Neural cell (in vitro differentiated cells): ENCODE data around the gene C4BPB. TPM values are rescaled to one million over a fixed set of nuclear protein-coding genes. Genes with fewer than 3 reads are reported as not detected.

Source experiments
- H2AFZ ChIP-seq: fragments of 200-600, 300-800 bp; sonication (generic), shearing (Covaris generic); 2 replicates; pipeline ENCODE4 v1.6.0; 2014; ENCODE audit warnings: low read depth, mild to moderate bottlenecking, antibody characterized with exemption, low read length, moderate library complexity
- H3F3A ChIP-seq: fragments of 200-600 bp; shearing (Covaris generic); 2 replicates; pipeline ENCODE4 v1.6.1; 2016; ENCODE audit warnings: mild to moderate bottlenecking, moderate library complexity, mixed read lengths, antibody characterized with exemption, low read length; ENCODE audit not compliant: insufficient read depth, poor library complexity, severe bottlenecking
- H3K27ac ChIP-seq: fragments of 200-600, 300-800 bp; sonication (generic), shearing (Covaris generic); 2 replicates; pipeline ENCODE4 v1.5.1; 2014; ENCODE audit warnings: mild to moderate bottlenecking, low read length, moderate library complexity
- H3K27me3 ChIP-seq: fragments of 300-800, 200-600 bp; sonication (generic), shearing (Covaris generic); 2 replicates; pipeline ENCODE4 v1.6.0; 2014; ENCODE audit warnings: mild to moderate bottlenecking, low read depth, low read length, moderate library complexity; ENCODE audit not compliant: insufficient read depth
- H3K36me3 ChIP-seq: fragments of 300-800, 200-600 bp; sonication (generic), shearing (Covaris generic); 2 replicates; pipeline ENCODE4 v1.5.1; 2014; ENCODE audit warnings: mild to moderate bottlenecking, antibody characterized with exemption, low read length, moderate library complexity; ENCODE audit not compliant: insufficient read depth
- H3K4me2 ChIP-seq: fragments of 300-800, 200-600 bp; sonication (generic), shearing (Covaris generic); 2 replicates; pipeline ENCODE4 v1.6.0; 2014; ENCODE audit warnings: mild to moderate bottlenecking, low read length
- H3K4me3 ChIP-seq: fragments of 300-800, 200-600 bp; sonication (generic), shearing (Covaris generic); 2 replicates; pipeline ENCODE4 v1.5.1; 2014; ENCODE audit warnings: mild to moderate bottlenecking, low read length, moderate library complexity
- H3K79me2 ChIP-seq: fragments of 200-600 bp; shearing (Covaris generic); replicated peaks from 2 replicates; pipeline ENCODE4 v1.6.0; 2014; ENCODE audit warnings: mild to moderate bottlenecking, low read length, moderate library complexity; ENCODE audit not compliant: insufficient read depth
- H3K9ac ChIP-seq: fragments of 300-800, 200-600 bp; sonication (generic), shearing (Covaris generic); 2 replicates; pipeline ENCODE4 v1.6.1; 2016; ENCODE audit warnings: mild to moderate bottlenecking, low read length, mixed read lengths
- H3K9me2 ChIP-seq: fragments of 200-600 bp; shearing (Covaris generic); 2 replicates; pipeline ENCODE4 v1.6.1; 2016; ENCODE audit warnings: mild to moderate bottlenecking, low read length, mixed read lengths; ENCODE audit not compliant: insufficient read depth
- H3K9me3 ChIP-seq: fragments of 200-600, 300-800 bp; sonication (generic), shearing (Covaris generic); 2 replicates; pipeline ENCODE4 v1.6.1; 2016; ENCODE audit warnings: mild to moderate bottlenecking, mixed run types, low read length, moderate library complexity, mixed read lengths
- H4K20me1 ChIP-seq: fragments of 200-600 bp; shearing (Covaris generic); 2 replicates; pipeline ENCODE4 v1.6.1; 2016; ENCODE audit warnings: mild to moderate bottlenecking, mixed run types; ENCODE audit not compliant: insufficient read depth
- EP300 ChIP-seq: fragments of 450-650 bp; conservative IDR thresholded peaks from 2 replicates; pipeline ENCODE4 v1.6.1; 2014; ENCODE audit warnings: antibody characterized with exemption, mild to moderate bottlenecking, moderate library complexity; ENCODE audit not compliant: poor library complexity, severe bottlenecking
- EZH2 ChIP-seq: fragments of 200-600, 300-800 bp; shearing (Covaris generic), sonication (generic); IDR thresholded peaks from 2 replicates; pipeline ENCODE4 v1.6.1; 2014; ENCODE audit warnings: antibody characterized with exemption, low read length, borderline replicate concordance, mild to moderate bottlenecking; ENCODE audit not compliant: insufficient read depth, poor library complexity, severe bottlenecking
- MXI1 ChIP-seq: fragments of 450-650 bp; conservative IDR thresholded peaks from 2 replicates; pipeline ENCODE4 v1.6.1; 2014; ENCODE audit warnings: antibody characterized with exemption, mild to moderate bottlenecking; ENCODE audit not compliant: poor library complexity, severe bottlenecking
- POLR2AphosphoS5 ChIP-seq: IDR thresholded peaks from 2 replicates; pipeline ENCODE4 v1.6.1; 2012
- RAD21 ChIP-seq: fragments of 450-650 bp; conservative IDR thresholded peaks from 2 replicates; pipeline ENCODE4 v1.6.1; 2014; ENCODE audit warnings: antibody characterized with exemption, mild to moderate bottlenecking, moderate library complexity
- SMC3 ChIP-seq: fragments of 450-650 bp; conservative IDR thresholded peaks from 2 replicates; pipeline ENCODE4 v1.6.1; 2014; ENCODE audit warnings: antibody characterized with exemption, mild to moderate bottlenecking, moderate library complexity; ENCODE audit not compliant: poor library complexity
- TAF1 ChIP-seq: IDR thresholded peaks from 2 replicates; pipeline ENCODE4 v1.6.1; 2012; ENCODE audit warnings: low read depth
- polyA plus RNA-seq: library from polyadenylated mRNA; depleted of rRNA; stranded (reverse); fragments of >200 nt; gene quantifications from 2 replicates; pipeline ENCODE4 v1.2.3, GENCODE V29; 2014
- TF ChIP-seq, protein P1 (sequence below): fragments of 450-650 bp; IDR thresholded peaks from 2 replicates; pipeline ENCODE4 v1.5.1; 2014; ENCODE audit warnings: antibody characterized with exemption, mild to moderate bottlenecking, moderate library complexity; ENCODE audit not compliant: poor library complexity, severe bottlenecking
- TF ChIP-seq, protein P2 (sequence below): IDR thresholded peaks from 2 replicates; pipeline ENCODE4 v1.6.1; 2012; ENCODE audit warnings: borderline replicate concordance

C4BPB gene
- polyA plus RNA-seq, 1 donor from 2014 or later: not detected

- Histone ChIP-seq H4K20me1 (no peaks in the 10 kb centered on the region), H3K27me3 (no peaks in the 10 kb centered on the region), H3K27ac (no peak overlapping the region), H3K9me3 (no peaks in the 10 kb centered on the region), H3K4me2 (no peak overlapping the region), H3K36me3 (no peaks in the 10 kb centered on the region), H3K4me3 (no peak overlapping the region), H2AFZ (no peak overlapping the region), H3K9me2 (no peaks in the 10 kb centered on the region), H3K79me2 (no peaks in the 10 kb centered on the region), H3F3A (no peaks in the 10 kb centered on the region), H3K9ac (no peak overlapping the region)
- TF ChIP-seq EZH2: no peak
- TF ChIP-seq MXI1: no peak
- TF ChIP-seq TAF1: no peak
- TF ChIP-seq RAD21: no peak
- TF ChIP-seq SMC3: no peak
- TF ChIP-seq, protein P1, sequence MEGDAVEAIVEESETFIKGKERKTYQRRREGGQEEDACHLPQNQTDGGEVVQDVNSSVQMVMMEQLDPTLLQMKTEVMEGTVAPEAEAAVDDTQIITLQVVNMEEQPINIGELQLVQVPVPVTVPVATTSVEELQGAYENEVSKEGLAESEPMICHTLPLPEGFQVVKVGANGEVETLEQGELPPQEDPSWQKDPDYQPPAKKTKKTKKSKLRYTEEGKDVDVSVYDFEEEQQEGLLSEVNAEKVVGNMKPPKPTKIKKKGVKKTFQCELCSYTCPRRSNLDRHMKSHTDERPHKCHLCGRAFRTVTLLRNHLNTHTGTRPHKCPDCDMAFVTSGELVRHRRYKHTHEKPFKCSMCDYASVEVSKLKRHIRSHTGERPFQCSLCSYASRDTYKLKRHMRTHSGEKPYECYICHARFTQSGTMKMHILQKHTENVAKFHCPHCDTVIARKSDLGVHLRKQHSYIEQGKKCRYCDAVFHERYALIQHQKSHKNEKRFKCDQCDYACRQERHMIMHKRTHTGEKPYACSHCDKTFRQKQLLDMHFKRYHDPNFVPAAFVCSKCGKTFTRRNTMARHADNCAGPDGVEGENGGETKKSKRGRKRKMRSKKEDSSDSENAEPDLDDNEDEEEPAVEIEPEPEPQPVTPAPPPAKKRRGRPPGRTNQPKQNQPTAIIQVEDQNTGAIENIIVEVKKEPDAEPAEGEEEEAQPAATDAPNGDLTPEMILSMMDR: no peak
- TF ChIP-seq, protein P2, sequence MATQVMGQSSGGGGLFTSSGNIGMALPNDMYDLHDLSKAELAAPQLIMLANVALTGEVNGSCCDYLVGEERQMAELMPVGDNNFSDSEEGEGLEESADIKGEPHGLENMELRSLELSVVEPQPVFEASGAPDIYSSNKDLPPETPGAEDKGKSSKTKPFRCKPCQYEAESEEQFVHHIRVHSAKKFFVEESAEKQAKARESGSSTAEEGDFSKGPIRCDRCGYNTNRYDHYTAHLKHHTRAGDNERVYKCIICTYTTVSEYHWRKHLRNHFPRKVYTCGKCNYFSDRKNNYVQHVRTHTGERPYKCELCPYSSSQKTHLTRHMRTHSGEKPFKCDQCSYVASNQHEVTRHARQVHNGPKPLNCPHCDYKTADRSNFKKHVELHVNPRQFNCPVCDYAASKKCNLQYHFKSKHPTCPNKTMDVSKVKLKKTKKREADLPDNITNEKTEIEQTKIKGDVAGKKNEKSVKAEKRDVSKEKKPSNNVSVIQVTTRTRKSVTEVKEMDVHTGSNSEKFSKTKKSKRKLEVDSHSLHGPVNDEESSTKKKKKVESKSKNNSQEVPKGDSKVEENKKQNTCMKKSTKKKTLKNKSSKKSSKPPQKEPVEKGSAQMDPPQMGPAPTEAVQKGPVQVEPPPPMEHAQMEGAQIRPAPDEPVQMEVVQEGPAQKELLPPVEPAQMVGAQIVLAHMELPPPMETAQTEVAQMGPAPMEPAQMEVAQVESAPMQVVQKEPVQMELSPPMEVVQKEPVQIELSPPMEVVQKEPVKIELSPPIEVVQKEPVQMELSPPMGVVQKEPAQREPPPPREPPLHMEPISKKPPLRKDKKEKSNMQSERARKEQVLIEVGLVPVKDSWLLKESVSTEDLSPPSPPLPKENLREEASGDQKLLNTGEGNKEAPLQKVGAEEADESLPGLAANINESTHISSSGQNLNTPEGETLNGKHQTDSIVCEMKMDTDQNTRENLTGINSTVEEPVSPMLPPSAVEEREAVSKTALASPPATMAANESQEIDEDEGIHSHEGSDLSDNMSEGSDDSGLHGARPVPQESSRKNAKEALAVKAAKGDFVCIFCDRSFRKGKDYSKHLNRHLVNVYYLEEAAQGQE: no peak
- no peak for TF ChIP-seq EP300
- TF ChIP-seq POLR2AphosphoS5: no peak
Measured at GRCh38 chr1:207056673-207057072, 32.0 kb upstream of the C4BPB start.

DNA sequence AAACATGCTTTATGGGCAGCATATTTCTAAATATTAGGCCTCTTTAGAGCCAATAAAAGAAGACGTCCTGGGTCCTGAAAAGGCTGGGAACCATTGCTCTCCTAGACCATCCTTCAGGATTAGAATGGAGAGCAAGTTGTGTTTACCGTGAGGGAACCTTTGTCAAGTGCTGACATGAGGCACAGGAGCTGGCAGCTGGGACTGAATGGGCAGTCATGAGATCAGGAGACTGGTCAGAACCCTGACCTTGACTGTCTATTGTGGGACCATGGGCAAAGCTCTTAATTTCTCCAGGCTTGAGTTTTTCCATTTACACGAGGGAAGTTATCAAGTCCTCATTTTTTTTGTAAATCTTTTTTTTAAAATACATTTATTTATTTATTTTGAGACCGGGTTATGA, 30.4 kb upstream of the C4BPB start:
- no peaks in the 10 kb centered on the region for H3K36me3 ChIP-seq
- no peak overlapping the region for H3K9ac ChIP-seq
- H3K4me3 ChIP-seq: no peak overlapping the region
- no peaks in the 10 kb centered on the region for H3K9me3 ChIP-seq
- no peaks in the 10 kb centered on the region for H4K20me1 ChIP-seq
- no peaks in the 10 kb centered on the region for H3K9me2 ChIP-seq
- H3K4me2 ChIP-seq: no peak overlapping the region
- H3K27me3 ChIP-seq: no peaks in the 10 kb centered on the region
- no peaks in the 10 kb centered on the region for H3F3A ChIP-seq
- H3K79me2 ChIP-seq: no peaks in the 10 kb centered on the region
- TF ChIP-seq MXI1 (no peak), EZH2 (no peak), EP300 (no peak), RAD21 (no peak), POLR2AphosphoS5 (no peak), SMC3 (no peak), TAF1 (no peak)
- TF ChIP-seq, protein P2: no peak
- TF ChIP-seq, protein P1: no peak
- H3K27ac ChIP-seq: no peak overlapping the region
- H2AFZ ChIP-seq: no peak overlapping the region
